C4-2B (cell line): ENCODE data around the gene GADD45B.

ENCODE experiments used
- CTCF ChIP-seq: fragments of 450-650 bp; conservative IDR thresholded peaks from 2 replicates; pipeline ENCODE4 v1.5.1; 2017; ENCODE audit warnings: mild to moderate bottlenecking
- ZFX ChIP-seq: fragments of 450-650 bp; IDR thresholded peaks from 2 replicates; pipeline ENCODE4 v1.6.1; 2017

DNA sequence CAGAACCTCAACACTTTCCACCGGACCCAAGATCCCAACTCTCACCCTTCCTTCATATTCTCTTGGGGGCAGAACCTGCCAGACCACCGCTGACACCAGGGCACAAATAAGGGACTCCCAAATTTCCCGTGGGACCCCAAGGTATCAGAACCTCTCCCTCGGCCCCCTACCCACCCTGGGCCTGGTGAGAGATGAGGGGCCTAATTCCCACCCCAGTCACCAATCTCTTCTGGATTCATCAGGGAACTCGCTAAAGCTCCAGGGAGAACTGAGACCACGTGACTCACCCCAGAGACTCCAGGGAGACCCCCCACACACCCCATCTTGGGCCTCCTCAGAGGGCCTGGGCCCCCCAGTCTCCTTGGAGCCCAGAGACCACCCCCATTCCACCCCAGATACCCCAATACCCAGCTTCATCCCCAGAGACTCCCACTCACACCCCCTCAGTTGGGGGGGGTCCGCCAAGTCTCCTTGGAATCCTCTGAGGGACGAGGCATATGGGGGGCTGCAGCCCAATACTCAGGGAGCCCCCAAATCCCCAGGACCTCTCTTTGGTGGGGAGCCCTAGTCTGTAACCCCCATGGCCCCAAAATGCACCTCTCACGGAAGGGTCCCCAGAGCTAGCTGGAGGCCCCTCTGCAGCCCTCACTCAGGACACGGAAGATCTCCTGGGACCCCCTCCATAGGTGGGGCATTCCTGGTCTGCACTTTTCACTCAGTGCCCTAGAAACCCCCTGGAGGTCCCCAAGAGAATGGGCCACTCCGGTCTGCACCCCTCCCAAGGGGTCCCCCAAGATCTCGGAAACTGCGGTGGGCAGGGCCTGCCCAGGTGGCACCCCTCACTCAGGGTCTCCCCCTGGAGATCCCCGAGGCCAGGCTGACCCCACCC lies 20.7 kb upstream of the GADD45B start:
- TF ChIP-seq CTCF = no peak
- no peak for TF ChIP-seq ZFX
